Activated B cell treated with CpG ODN at 0.5 μM for 24 hours (primary cell): ENCODE measurements around the gene CDK8. TPM values are rescaled to one million over a fixed set of nuclear protein-coding genes. Genes with fewer than 3 reads are reported as not detected.

Source experiments
- ATAC-seq: fragments of 200-7000 bp; cut with Tn5 transposase; one replicate; pipeline ENCODE4 v1.10.0; 2021; ENCODE audit warnings: low read depth, mild to moderate bottlenecking, moderate library complexity
- CTCF ChIA-PET: fragments of 350-600 bp; sonication (Branson Sonifier 250); formaldehyde crosslinking; loops from one replicate; lab custom pipeline; 2021; ENCODE audit warnings: antibody characterized with exemption; lab: Charles Lee
- POLR2A ChIA-PET: fragments of 350-600 bp; sonication (Branson Sonifier 250); formaldehyde crosslinking; loops from one replicate; lab custom pipeline; 2021; ENCODE audit warnings: antibody characterized with exemption; lab: Charles Lee
- DNase-seq: peaks from one replicate; pipeline ENCODE4 v3.0.0; 2022
- H3K27ac Mint-ChIP-seq: one replicate; pipeline ENCODE4 v1.8.0; 2020; ENCODE audit warnings: mixed read lengths
- H3K27me3 Mint-ChIP-seq: one replicate; pipeline ENCODE4 v1.8.0; 2021; ENCODE audit warnings: mixed read lengths
- H3K36me3 Mint-ChIP-seq: one replicate; pipeline ENCODE4 v1.8.0; 2021; ENCODE audit warnings: low read depth, mixed read lengths
- H3K4me1 Mint-ChIP-seq: one replicate; pipeline ENCODE4 v1.8.0; 2021; ENCODE audit warnings: mixed read lengths
- H3K4me3 Mint-ChIP-seq: one replicate; pipeline ENCODE4 v1.8.0; 2020; ENCODE audit warnings: mild to moderate bottlenecking, mixed read lengths
- H3K9me3 Mint-ChIP-seq: one replicate; pipeline ENCODE4 v1.8.0; 2020; ENCODE audit warnings: mixed read lengths
- CTCF ChIP-seq: fragments of 200-600 bp; IDR thresholded peaks from one replicate; pipeline ENCODE4 v1.8.0; 2022; ENCODE audit warnings: antibody characterized with exemption, mild to moderate bottlenecking
- intact Hi-C: fragments of 100-400 bp; cut with micrococcal nuclease; formaldehyde crosslinking; loops from one replicate; pipeline ENCODE4 v1.15.1; 2024
- total RNA-seq: library from RNA; stranded (reverse); gene quantifications from 2 replicates; pipeline ENCODE4 v1.2.3, GENCODE V29; 2022

The CDK8 gene
- total RNA-seq, result 10.9 and 12.8 TPM in 2 replicates

GRCh38 chr13:26253787-26254582 is at the start of gene CDK8:
TSS of gene CDK8 (plus strand) at chr13:26254129. CDS start at chr13:26254642, 513 bp downstream.
- peak within 1 kb of the TSS; percentile 92 for H3K4me3 Mint-ChIP-seq
- CTCF ChIA-PET, result interaction anchor here (2.0 kb wide), 1 partner anchor 69 kb away, joined by 4 read pairs; no protein-coding TSS in a partner anchor
- peaks cover 7% of the 10 kb centered on the region for H3K36me3 Mint-ChIP-seq
- POLR2A ChIA-PET, result interaction anchor here (1.3 to 3.7 kb wide), 3 partner anchors 32 to 69 kb away, joined by 6 to 18 read pairs (median 15); partner anchors contain the start of gene RNF6
- H3K4me1 Mint-ChIP-seq, result peaks cover 36% of the 10 kb centered on the region
- TF ChIP-seq CTCF, result no peak
- H3K27ac Mint-ChIP-seq, result peak within 1 kb of the TSS; percentile 88
- DNase-seq (peak; percentile 87), ATAC-seq (peak; percentile 86)
- no peaks in the 10 kb centered on the region for H3K27me3 Mint-ChIP-seq
- H3K9me3 Mint-ChIP-seq, result no peaks in the 10 kb centered on the region
- intact Hi-C loops, result loop anchor here (1.0 to 10.0 kb wide), 7 partner anchors 32 to 1331 kb away; partner anchors contain the start of genes MTIF3, MTMR6, NUP58 and RNF6

GRCh38 chr13:26208287-26208686 is 45.6 kb upstream of the CDK8 start:
- ChIA-PET POLR2A (no interaction called here), CTCF (no interaction called here)
- H3K4me3 Mint-ChIP-seq, result no peak overlapping the region
- ATAC-seq, result no peak
- peaks cover 69% of the 10 kb centered on the region for H3K36me3 Mint-ChIP-seq
- intact Hi-C loops, result no loop called here
- no peaks in the 10 kb centered on the region for H3K9me3 Mint-ChIP-seq
- H3K27ac Mint-ChIP-seq, result no peak overlapping the region
- TF ChIP-seq CTCF, result no peak
- H3K4me1 Mint-ChIP-seq, result no peaks in the 10 kb centered on the region
- DNase-seq, result no peak
- no peaks in the 10 kb centered on the region for H3K27me3 Mint-ChIP-seq

- no peak for TF ChIP-seq CTCF
- intact Hi-C loops, result no loop called here
- no peak overlapping the region for H3K27ac Mint-ChIP-seq
- ChIA-PET CTCF (no interaction called here), POLR2A (no interaction called here)
- no peak overlapping the region for H3K4me3 Mint-ChIP-seq
- no peak for ATAC-seq
- no peaks in the 10 kb centered on the region for H3K27me3 Mint-ChIP-seq
- peaks cover 79% of the 10 kb centered on the region for H3K36me3 Mint-ChIP-seq
- no peaks in the 10 kb centered on the region for H3K9me3 Mint-ChIP-seq
- DNase-seq, result no peak
- H3K4me1 Mint-ChIP-seq, result no peaks in the 10 kb centered on the region
Measured at GRCh38 chr13:26213345-26213744, 40.6 kb upstream of the CDK8 start.

GRCh38 chr13:26213982-26214381 is 39.9 kb upstream of the CDK8 start:
- Mint-ChIP-seq H3K4me3 (no peak overlapping the region), H3K9me3 (no peaks in the 10 kb centered on the region), H3K4me1 (peaks cover 1% of the 10 kb centered on the region), H3K27ac (no peak overlapping the region), H3K36me3 (peaks cover 75% of the 10 kb centered on the region), H3K27me3 (no peaks in the 10 kb centered on the region)
- intact Hi-C loops, result no loop called here
- TF ChIP-seq CTCF, result no peak
- no peak for ATAC-seq
- ChIA-PET POLR2A (no interaction called here), CTCF (no interaction called here)
- no peak for DNase-seq

- Mint-ChIP-seq H3K4me3 (no peak overlapping the region), H3K36me3 (peaks cover 70% of the 10 kb centered on the region), H3K27me3 (no peaks in the 10 kb centered on the region), H3K9me3 (no peaks in the 10 kb centered on the region), H3K4me1 (peaks cover 17% of the 10 kb centered on the region), H3K27ac (no peak overlapping the region)
- POLR2A ChIA-PET, result no interaction called here
- DNase-seq, result no peak
- CTCF ChIA-PET, result interaction anchor here (1.7 kb wide), 1 partner anchor 31 kb away, joined by 3 read pairs; no protein-coding TSS in a partner anchor
- TF ChIP-seq CTCF, result no peak
- no peak for ATAC-seq
- intact Hi-C loops, result no loop called here
Measured at GRCh38 chr13:26216042-26216441, 37.9 kb upstream of the CDK8 start.
